Large intestine (tissue), 1 donor: Measurements from ENCODE around the gene FOXF2. TPM values are rescaled to one million over a fixed set of nuclear protein-coding genes. Genes with fewer than 3 reads are reported as not detected.

Source experiments
- polyA plus RNA-seq: library from polyadenylated mRNA; unstranded; fragments of 120-200 nt; gene quantifications from one replicate; pipeline ENCODE4 v1.2.1, GENCODE V29; 2013

FOXF2 gene
- polyA plus RNA-seq, 1 donor: 25.0 TPM

Other genes starting within 250 kb of the FOXF2 start
- 4.9 TPM for gene FOXQ1, start 77.5 kb upstream of the FOXF2 start, polyA plus RNA-seq
- gene FOXC1, start 220.3 kb downstream of the FOXF2 start, polyA plus RNA-seq: 0.48 TPM